HG03520 (cell line): ENCODE data around the gene PKMYT1.
A peak's percentile ranks its signal among the peaks of the same experiment; 100 is the strongest.

Experiments
- ATAC-seq: cut with Tn5 transposase; IDR thresholded peaks from one replicate; pipeline ENCODE4 v1.9.1; 2021; ENCODE audit warnings: mild to moderate bottlenecking, moderate library complexity; ENCODE audit not compliant: unreplicated experiment

The PKMYT1 gene

DNA sequence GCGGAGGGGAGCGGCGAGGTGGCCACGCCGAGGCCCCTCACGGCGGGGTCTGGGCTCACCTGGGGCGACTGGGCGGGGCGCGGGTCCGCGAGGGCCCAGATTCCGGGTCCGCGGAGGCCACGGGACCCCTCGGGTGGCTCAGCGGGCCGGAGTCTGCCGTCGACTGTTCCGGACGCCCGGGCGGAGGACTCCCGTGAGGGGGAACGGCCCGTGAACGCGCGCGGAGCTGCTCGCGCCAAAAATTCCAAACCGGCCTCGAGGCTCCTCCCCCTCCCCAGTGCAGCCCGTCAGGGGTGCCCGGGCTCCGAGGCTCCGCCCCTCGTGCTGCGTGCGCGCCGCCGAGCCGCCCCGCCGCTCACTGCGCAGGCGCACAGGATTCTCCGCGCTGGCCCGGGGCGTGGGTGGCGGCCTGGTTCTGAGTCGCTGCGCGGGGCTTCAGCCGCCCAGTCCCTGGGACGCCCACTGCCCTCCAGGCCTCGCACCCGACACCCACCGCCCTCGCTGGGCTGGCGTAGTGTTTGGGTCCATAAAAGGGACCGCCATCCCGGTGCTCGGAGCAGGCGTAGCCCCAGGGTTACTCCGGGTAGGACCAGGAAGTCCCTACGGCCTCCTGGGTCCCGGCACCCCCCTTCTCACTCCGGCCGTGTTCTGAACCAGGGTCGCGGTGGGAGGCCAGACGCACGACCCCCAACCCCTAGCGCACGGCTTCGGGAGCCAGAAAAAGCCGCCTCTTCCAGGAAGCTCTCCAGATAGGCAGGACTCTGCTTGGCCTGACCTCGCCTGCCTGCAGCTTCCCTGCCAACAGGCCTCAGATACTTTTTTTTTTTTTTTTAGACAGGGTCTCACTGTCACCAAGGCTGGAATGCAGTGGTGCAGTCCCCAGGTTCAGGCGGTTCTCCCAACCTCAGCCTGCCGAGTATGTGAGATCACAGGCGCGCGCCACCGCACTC lies at the start of gene PKMYT1:
Gene PKMYT1 (minus strand): TSS at position 220 of the 950 bp plus-strand sequence. CDS start 789 bp downstream, outside the sequence.
- ATAC-seq, result peak; percentile 76

- ATAC-seq, result no peak
Measured at GRCh38 chr16:3029491-3030221, 49.4 kb upstream of the PKMYT1 start.

GRCh38 chr16:3028716-3029319 lies 48.6 kb upstream of the PKMYT1 start:
- ATAC-seq, result no peak

GRCh38 chr16:3027983-3028715 lies 47.9 kb upstream of the PKMYT1 start:
- no peak for ATAC-seq

GRCh38 chr16:3027489-3027795 lies 47.2 kb upstream of the PKMYT1 start:
- no peak for ATAC-seq

GRCh38 chr16:3026609-3027488 lies 46.6 kb upstream of the PKMYT1 start:
- no peak for ATAC-seq

DNA sequence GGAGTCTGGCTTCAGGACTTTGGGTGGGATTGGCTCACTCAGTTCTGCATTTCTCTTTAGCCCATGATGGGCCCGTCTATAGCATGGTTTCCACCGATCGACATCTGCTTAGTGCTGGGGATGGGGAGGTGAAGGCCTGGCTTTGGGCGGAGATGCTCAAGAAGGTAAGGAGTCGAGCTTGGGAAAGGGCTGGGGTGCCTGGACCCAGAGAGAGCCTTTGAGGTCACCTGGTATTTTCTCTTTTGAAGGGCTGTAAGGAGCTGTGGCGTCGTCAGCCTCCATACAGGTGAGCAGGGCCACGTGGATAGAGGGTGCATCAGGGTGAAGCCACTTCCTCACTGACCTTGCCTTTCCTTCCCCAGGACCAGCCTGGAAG lies 45.7 kb upstream of the PKMYT1 start:
- ATAC-seq, result no peak

DNA sequence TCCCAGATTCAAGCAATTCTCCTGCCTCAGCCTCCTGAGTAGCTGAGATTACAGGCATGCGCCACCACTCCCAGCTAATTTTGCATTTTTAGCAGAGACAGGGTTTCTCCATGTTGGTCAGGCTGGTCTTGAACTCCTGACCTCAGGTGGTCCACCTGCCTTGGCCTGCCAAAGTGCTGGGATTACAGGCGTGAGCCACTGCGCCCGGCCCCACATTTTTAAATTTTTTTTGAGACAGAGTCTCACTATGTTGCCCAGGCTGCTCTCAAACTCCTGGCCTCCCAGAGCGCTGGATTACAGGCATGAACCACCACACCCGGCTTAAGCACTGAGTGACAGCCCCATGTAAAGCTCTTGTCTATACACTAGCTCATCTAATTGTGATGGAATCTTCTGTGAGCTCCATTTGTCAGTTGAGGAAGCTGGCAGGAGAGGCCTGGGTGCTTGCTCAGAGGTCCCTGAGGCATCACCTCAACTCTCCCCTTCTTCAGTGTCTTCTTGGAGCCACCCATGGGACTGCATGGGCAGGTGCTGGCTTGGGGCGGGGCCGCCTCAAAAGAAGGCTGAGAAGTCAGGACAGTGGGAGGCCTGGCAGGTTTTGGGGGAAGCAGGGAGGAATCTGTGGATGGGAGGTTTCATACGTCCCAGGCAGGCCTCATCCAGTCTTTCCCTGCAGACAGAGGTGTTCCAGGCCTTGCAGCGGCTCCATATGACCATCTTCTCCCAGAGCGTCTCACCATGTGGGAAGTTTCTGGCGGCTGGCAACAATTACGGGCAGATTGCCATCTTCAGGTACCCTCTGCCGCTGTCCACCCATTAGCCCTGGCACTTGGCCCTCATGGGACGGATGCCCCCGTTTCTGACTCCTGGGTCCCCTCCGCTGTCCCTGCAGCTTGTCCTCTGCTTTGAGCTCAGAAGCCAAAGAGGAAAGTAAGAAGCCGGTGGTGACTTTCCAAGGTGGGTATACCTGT lies 45.1 kb upstream of the PKMYT1 start:
- no peak for ATAC-seq

DNA sequence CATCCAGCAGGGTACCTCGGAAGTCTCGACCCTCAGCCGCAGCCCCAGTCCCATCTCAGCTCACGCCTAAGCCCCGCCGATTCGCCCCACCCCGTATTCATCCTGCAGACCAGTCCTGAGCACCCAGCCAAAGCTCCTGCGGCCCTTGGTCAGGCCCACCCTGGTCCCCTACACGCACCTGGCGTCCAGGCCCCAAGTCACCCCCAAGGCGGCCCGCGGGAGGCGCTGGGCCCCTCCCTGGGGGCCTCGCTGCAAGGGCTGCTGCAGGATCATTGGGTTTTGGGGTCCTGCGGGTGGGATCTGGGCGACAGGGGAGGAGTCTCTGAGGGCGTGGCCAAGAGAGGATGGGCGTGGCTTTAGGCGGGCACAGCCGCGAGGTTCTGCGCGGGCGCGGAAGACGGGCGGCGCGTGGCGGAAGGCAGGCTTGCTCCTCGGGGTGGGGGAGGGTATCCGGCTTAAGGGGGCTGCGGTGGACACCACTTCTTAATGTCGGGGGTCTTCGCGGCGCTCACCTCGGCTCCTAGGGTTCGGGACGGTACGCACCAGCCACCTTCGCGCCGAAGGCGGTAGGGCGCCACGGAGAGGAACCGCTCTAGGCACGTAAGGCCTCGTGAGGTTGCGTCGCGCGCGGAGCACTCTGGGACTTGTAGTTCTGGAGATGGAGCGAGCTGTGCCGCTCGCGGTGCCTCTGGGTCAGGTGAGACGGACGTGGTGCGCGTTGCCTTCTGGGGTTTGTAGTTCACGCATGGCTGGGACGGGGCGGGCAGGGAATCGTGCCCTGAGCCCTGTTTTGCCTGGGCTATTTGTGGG lies 43.6 kb upstream of the PKMYT1 start, which contains the start of the genes HCFC1R1 and THOC6:
Gene HCFC1R1 (minus strand): TSS at position 274 of the 810 bp plus-strand sequence. CDS start 1 bp downstream, at position 273.
Gene THOC6 (plus strand): TSS at position 367 of the 810 bp plus-strand sequence. CDS start 292 bp downstream, at position 659.
- ATAC-seq, result peak; percentile 78

- no peak for ATAC-seq
Measured at GRCh38 chr16:3023415-3023668, 43.1 kb upstream of the PKMYT1 start.

- no peak for ATAC-seq
Measured at GRCh38 chr16:3022684-3023414, 42.6 kb upstream of the PKMYT1 start.

DNA sequence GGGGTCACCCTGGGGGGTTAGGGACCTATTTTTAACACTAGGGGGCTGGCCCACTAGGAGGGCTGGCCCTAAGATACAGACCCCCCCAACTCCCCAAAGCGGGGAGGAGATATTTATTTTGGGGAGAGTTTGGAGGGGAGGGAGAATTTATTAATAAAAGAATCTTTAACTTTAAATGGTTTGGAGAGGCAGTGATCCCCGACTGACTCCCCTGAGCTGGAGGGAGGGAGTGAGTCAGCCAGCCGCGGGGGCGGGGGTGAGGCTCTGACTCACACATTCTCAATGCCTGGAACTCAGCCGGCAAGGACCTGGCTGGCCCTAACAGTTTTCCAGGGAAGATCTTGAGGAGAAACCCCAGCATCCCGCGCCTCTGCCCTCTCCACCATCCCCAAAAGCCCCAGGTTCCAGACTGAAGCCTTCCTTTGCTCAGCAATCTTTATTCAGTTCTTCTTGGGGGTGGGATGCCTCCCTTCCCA lies 42.0 kb upstream of the PKMYT1 start:
- ATAC-seq, result no peak

DNA sequence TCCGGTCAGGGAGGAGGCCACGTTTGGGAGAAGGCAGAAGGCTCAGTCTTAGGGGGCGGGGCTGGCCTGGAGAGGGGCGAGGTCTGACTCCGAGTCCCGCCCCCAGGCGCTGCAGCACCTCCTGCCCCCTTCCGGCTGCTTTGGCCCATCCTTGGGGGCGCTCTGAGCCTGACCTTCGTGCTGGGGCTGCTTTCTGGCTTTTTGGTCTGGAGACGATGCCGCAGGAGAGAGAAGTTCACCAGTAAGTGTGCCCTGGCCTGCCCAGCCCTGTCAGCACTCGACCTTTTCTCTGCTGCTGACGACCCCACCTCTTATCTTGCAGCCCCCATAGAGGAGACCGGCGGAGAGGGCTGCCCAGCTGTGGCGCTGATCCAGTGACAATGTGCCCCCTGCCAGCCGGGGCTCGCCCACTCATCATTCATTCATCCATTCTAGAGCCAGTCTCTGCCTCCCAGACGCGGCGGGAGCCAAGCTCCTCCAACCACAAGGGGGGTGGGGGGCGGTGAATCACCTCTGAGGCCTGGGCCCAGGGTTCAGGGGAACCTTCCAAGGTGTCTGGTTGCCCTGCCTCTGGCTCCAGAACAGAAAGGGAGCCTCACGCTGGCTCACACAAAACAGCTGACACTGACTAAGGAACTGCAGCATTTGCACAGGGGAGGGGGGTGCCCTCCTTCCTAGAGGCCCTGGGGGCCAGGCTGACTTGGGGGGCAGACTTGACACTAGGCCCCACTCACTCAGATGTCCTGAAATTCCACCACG lies 41.4 kb upstream of the PKMYT1 start:
- ATAC-seq, result no peak

DNA sequence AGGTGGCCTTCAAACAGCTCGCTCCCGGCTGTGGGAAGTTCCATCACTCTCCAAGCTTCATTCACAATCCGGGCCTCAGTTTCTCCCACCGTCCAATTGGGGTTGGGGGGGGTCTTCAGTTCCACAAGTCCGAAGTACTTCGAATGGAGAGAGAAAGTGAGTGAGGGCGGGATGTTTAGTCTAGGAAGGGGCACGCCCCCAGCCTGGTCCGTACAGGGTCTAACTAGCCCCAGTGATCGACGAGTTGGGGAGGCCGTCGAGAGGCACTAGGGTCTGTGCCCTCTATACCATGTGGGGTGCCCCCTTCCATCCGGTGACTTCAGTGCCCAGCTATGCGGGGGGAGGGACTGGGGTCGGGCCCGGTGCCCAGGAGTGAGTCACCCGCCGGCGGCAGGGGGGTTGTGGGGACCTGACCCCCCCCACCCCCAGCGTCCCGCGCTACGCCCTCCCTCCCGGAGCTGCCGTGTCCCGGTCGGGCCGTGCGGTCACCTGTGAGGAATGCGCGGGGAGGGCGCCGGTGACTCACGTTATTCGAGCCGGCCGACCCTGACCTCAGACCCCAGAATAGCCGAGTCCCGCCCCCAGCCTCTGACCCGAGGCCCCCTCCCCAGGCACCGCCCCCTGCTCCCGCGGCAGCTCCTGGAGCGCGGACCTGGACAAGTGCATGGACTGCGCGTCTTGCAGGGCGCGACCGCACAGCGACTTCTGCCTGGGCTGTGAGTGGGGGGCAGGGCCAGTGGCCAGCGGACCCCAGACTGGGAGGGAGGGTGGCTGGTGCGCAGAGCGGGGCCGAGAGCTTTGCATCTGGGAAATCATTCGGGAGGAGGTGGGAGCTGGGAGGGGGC lies 40.6 kb upstream of the PKMYT1 start:
- ATAC-seq, result no peak

DNA sequence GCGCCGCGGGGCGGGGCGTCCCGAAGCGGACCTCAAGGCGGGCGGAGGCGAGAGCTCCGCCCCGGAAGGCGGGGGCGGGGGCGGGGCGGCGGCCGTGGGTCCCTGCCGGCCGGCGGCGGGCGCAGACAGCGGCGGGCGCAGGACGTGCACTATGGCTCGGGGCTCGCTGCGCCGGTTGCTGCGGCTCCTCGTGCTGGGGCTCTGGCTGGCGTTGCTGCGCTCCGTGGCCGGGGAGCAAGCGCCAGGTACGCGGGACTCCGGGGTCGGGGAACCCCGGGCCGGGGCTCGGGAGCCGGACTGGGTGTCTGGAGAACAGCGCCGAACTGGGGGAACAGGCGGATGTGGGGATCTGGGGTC lies 40.0 kb upstream of the PKMYT1 start, which contains the start of gene TNFRSF12A:
Gene TNFRSF12A (plus strand): TSS at position 122 of the 357 bp plus-strand sequence. CDS start 30 bp downstream, at position 152.
- no peak for ATAC-seq
